BE2C (cell line): ENCODE results near the gene SLIT1.

Experiments
- DNase-seq: peaks from one replicate; pipeline ENCODE4 v3.0.0-alpha.2; 2020
- H3K27me3 ChIP-seq: fragments of 250-450 bp; sonication (Bioruptor Pico); 2 replicates; pipeline ENCODE4 v1.5.1; 2020; ENCODE audit warnings: mild to moderate bottlenecking
- H3K36me3 ChIP-seq: fragments of 250-450 bp; sonication (Bioruptor Pico); 2 replicates; pipeline ENCODE4 v1.5.1; 2020; ENCODE audit warnings: mild to moderate bottlenecking
- H3K4me1 ChIP-seq: fragments of 250-450 bp; sonication (Bioruptor Pico); 2 replicates; pipeline ENCODE4 v1.5.1; 2020
- H3K4me3 ChIP-seq: 2 replicates; pipeline ENCODE4 v1.5.1; 2011; ENCODE audit warnings: low read depth, low read length
- H3K9me3 ChIP-seq: fragments of 250-450 bp; sonication (Bioruptor Pico); 2 replicates; pipeline ENCODE4 v1.5.1; 2020
- CTCF ChIP-seq: IDR thresholded peaks from 2 replicates; pipeline ENCODE4 v1.5.1; 2012; ENCODE audit warnings: mild to moderate bottlenecking, low read depth, low read length

SLIT1 gene

GRCh38 chr10:97071496-97071895 is 114.3 kb downstream of the SLIT1 start:
- no peak for DNase-seq
- H3K4me1 ChIP-seq = no peaks in the 10 kb centered on the region; the same call in 1 of the 2 replicates
- H3K36me3 ChIP-seq = no peaks in the 10 kb centered on the region
- H3K4me3 ChIP-seq = no peak overlapping the region
- TF ChIP-seq CTCF = no peak
- no peaks in the 10 kb centered on the region for H3K27me3 ChIP-seq
- H3K9me3 ChIP-seq = no peaks in the 10 kb centered on the region

- no peak for DNase-seq
- H3K9me3 ChIP-seq = no peaks in the 10 kb centered on the region
- H3K27me3 ChIP-seq = no peaks in the 10 kb centered on the region
- no peaks in the 10 kb centered on the region for H3K36me3 ChIP-seq
- no peaks in the 10 kb centered on the region; the same call in 1 of the 2 replicates for H3K4me1 ChIP-seq
- no peak for TF ChIP-seq CTCF
- no peak overlapping the region for H3K4me3 ChIP-seq
Observed at GRCh38 chr10:97069576-97070362, 116.0 kb downstream of the SLIT1 start.

- H3K27me3 ChIP-seq = no peaks in the 10 kb centered on the region
- H3K36me3 ChIP-seq = no peaks in the 10 kb centered on the region
- TF ChIP-seq CTCF = no peak
- no peak overlapping the region for H3K4me3 ChIP-seq
- no peaks in the 10 kb centered on the region for H3K9me3 ChIP-seq
- no peak for DNase-seq
- H3K4me1 ChIP-seq = no peaks in the 10 kb centered on the region; the same call in 1 of the 2 replicates
Observed at GRCh38 chr10:97069026-97069425, 116.7 kb downstream of the SLIT1 start.

- Histone ChIP-seq H3K4me1 (no peaks in the 10 kb centered on the region), H3K4me3 (no peak overlapping the region), H3K9me3 (no peaks in the 10 kb centered on the region), H3K27me3 (no peaks in the 10 kb centered on the region), H3K36me3 (no peaks in the 10 kb centered on the region)
- no peak for DNase-seq
- TF ChIP-seq CTCF = peak; percentile 19; the same call in 1 of the 2 replicates
Observed at GRCh38 chr10:97067716-97068391, 117.9 kb downstream of the SLIT1 start.

GRCh38 chr10:97066877-97067555 is 118.7 kb downstream of the SLIT1 start:
- DNase-seq = no peak
- no peak overlapping the region for H3K4me3 ChIP-seq
- H3K9me3 ChIP-seq = no peaks in the 10 kb centered on the region
- no peaks in the 10 kb centered on the region for H3K4me1 ChIP-seq
- TF ChIP-seq CTCF = no peak
- no peaks in the 10 kb centered on the region for H3K36me3 ChIP-seq
- no peaks in the 10 kb centered on the region for H3K27me3 ChIP-seq
